A549 (cell line): ENCODE data around the gene EVX2. TPM values are rescaled to one million over a fixed set of nuclear protein-coding genes. Genes with fewer than 3 reads are reported as not detected.

Experiments used
- ATAC-seq, 2 experiments: fragments of 200-7000 bp in 1 of 2; fragments of >200 bp in 1 of 2; cut with Nextera tagmentation in 1 of 2; cut with Tn5 transposase in 1 of 2; 3 replicates each; pipeline versions ENCODE4 v1.8.0 to v1.9.1; 2018 to 2020; ENCODE audit warnings: mild to moderate bottlenecking in 1 of 2, moderate library complexity in 1 of 2
- CTCF ChIA-PET: fragments of 300-600 bp; sonication (Branson Sonifier 250); formaldehyde crosslinking; extraction: SDS; loops from one replicate; lab custom pipeline; 2021; ENCODE audit warnings: antibody characterized with exemption, inconsistent platforms; lab: Yijun Ruan, JAX
- POLR2A ChIA-PET: fragments of 350-600 bp; formaldehyde crosslinking; extraction: SDS; loops from one replicate; lab custom pipeline; 2021; ENCODE audit warnings: antibody characterized with exemption, inconsistent platforms; lab: Yijun Ruan, JAX
- DNase-seq, 2 experiments: peaks; one replicate each; pipeline versions ENCODE4 v3.0.0 to v3.0.0-alpha.2; 2011 to 2016; ENCODE audit warnings: low read depth in 1 of 2, low spot score in 1 of 2
- FAIRE-seq: peaks from 2 replicates; lab custom pipeline; 2011; peaks lifted over from hg19 to GRCh38; lab: Jason Lieb, UNC
- H3K27ac ChIP-seq, 2 experiments: fragments of >200 bp; sonication (Bioruptor Twin); formaldehyde crosslinking; 3 replicates each; pipeline ENCODE4 v1.5.1; 2016 to 2017
- H3K4me1 ChIP-seq: fragments of >200 bp; sonication (Bioruptor Twin); formaldehyde crosslinking; 3 replicates; pipeline ENCODE4 v1.6.1; 2016
- H3K4me2 ChIP-seq: fragments of >200 bp; sonication (Bioruptor Twin); formaldehyde crosslinking; 3 replicates; pipeline ENCODE4 v1.6.1; 2016
- H3K4me3 ChIP-seq: fragments of >200 bp; sonication (Bioruptor Twin); formaldehyde crosslinking; 3 replicates; pipeline ENCODE4 v1.5.1; 2016
- H3K9me3 ChIP-seq: fragments of >200 bp; sonication (Bioruptor Twin); formaldehyde crosslinking; 3 replicates; pipeline ENCODE4 v1.6.1; 2016
- CBX8 ChIP-seq: fragments of 200-600 bp; sonication (generic); IDR thresholded peaks from 2 replicates; pipeline ENCODE4 v1.6.1; 2016
- E2F6 ChIP-seq: IDR thresholded peaks from 2 replicates; pipeline ENCODE4 v1.6.1; 2012; ENCODE audit warnings: low read depth, borderline replicate concordance
- EHMT2 ChIP-seq: fragments of 200-600 bp; sonication (generic); IDR thresholded peaks from 2 replicates; pipeline ENCODE4 v1.6.1; 2016; ENCODE audit warnings: antibody characterized with exemption, low read depth, mild to moderate bottlenecking, moderate library complexity
- EP300 ChIP-seq, 2 experiments: fragments of >200 bp; sonication (Bioruptor Twin); formaldehyde crosslinking; IDR thresholded peaks; 2 replicates in 1 of 2; 3 replicates in 1 of 2; pipeline ENCODE4 v1.6.1; 2016 to 2017
- FOSB ChIP-seq: fragments of 250-450 bp; sonication (Bioruptor Pico); IDR thresholded peaks from 2 replicates; pipeline ENCODE4 v1.5.0; 2020; ENCODE audit warnings: mild to moderate bottlenecking, moderate library complexity
- FOXS1 ChIP-seq: fragments of 250-450 bp; sonication (Bioruptor Pico); IDR thresholded peaks from 2 replicates; pipeline ENCODE4 v1.5.0; 2020; ENCODE audit warnings: mild to moderate bottlenecking, moderate library complexity
- HES2 ChIP-seq: fragments of >200 bp; sonication (Bioruptor Twin); formaldehyde crosslinking; IDR thresholded peaks from 2 replicates; pipeline ENCODE4 v1.6.1; 2016
- HOXB13 ChIP-seq: fragments of 250-450 bp; sonication (Bioruptor Pico); IDR thresholded peaks from 2 replicates; pipeline ENCODE4 v1.5.0; 2020; ENCODE audit warnings: low read depth, mild to moderate bottlenecking, moderate library complexity
- HOXB5 ChIP-seq: fragments of 250-450 bp; sonication (Bioruptor Pico); IDR thresholded peaks from 2 replicates; pipeline ENCODE4 v1.5.0; 2020; ENCODE audit warnings: mild to moderate bottlenecking, moderate library complexity
- JUNB ChIP-seq: fragments of >200 bp; sonication (Bioruptor Twin); formaldehyde crosslinking; IDR thresholded peaks from 2 replicates; pipeline ENCODE4 v1.6.1; 2016
- MAZ ChIP-seq: fragments of 150-350 bp; IDR thresholded peaks from 2 replicates; pipeline ENCODE4 v1.6.1; 2014; ENCODE audit warnings: antibody characterized with exemption, low read depth, low read length, borderline replicate concordance
- NPAS2 ChIP-seq: fragments of 250-450 bp; sonication (Bioruptor Pico); IDR thresholded peaks from 2 replicates; pipeline ENCODE4 v1.8.0; 2022; ENCODE audit warnings: mild to moderate bottlenecking, moderate library complexity, borderline replicate concordance
- PHF8 ChIP-seq: fragments of 200-600 bp; sonication (generic); IDR thresholded peaks from 2 replicates; pipeline ENCODE4 v1.6.1; 2016; ENCODE audit warnings: low read depth, mild to moderate bottlenecking, antibody characterized with exemption, moderate library complexity, borderline replicate concordance
- RCOR1 ChIP-seq: fragments of 150-350 bp; IDR thresholded peaks from 2 replicates; pipeline ENCODE4 v1.6.1; 2014; ENCODE audit warnings: antibody characterized with exemption, low read length, low read depth
- RNF2 ChIP-seq: fragments of 200-600 bp; sonication (generic); IDR thresholded peaks from 2 replicates; pipeline ENCODE4 v1.6.1; 2016; ENCODE audit warnings: low read depth, mild to moderate bottlenecking, antibody characterized with exemption, moderate library complexity, borderline replicate concordance
- TFCP2L1 ChIP-seq: fragments of 250-450 bp; sonication (Bioruptor Pico); IDR thresholded peaks from 2 replicates; pipeline ENCODE4 v1.5.0; 2021; ENCODE audit warnings: mild to moderate bottlenecking
- TP53 ChIP-seq: fragments of 250-450 bp; sonication (Bioruptor Pico); IDR thresholded peaks from 2 replicates; pipeline ENCODE4 v1.5.0; 2021; ENCODE audit warnings: mild to moderate bottlenecking, moderate library complexity
- ZSCAN20 ChIP-seq: fragments of 250-450 bp; sonication (Bioruptor Pico); IDR thresholded peaks from 2 replicates; pipeline ENCODE4 v1.8.0; 2022; ENCODE audit warnings: mild to moderate bottlenecking, moderate library complexity
- WGBS: methylation state at CpG from one replicate; pipeline ENCODE4 v1.1.6; 2017; ENCODE audit errors: missing lambda C conversion rate; 5-methylcytosine and 5-hydroxymethylcytosine counted together
- polyA plus RNA-seq, 4 experiments: library from polyadenylated mRNA; depleted of rRNA in 3 of 4; stranded (reverse); fragments of >200 nt; fragmentation: RNase III in 1 of 4; extraction: RNeasy Plus Mini Kit Qiagen cat#74134 plus additional on column Dnase treatment in 1 of 4; gene quantifications; 2 replicates in 3 of 4; 3 replicates in 1 of 4; pipeline ENCODE4 v1.2.3, GENCODE V29; 2011 to 2017
- TF ChIP-seq, protein P1 (sequence below): fragments of >200 bp; sonication (Bioruptor Twin); formaldehyde crosslinking; IDR thresholded peaks from 3 replicates; pipeline ENCODE4 v1.5.1; 2016
- TF ChIP-seq, protein P2 (sequence below): fragments of 250-450 bp; sonication (Bioruptor Pico); IDR thresholded peaks from 2 replicates; pipeline ENCODE4 v1.5.0; 2021; ENCODE audit warnings: mild to moderate bottlenecking, moderate library complexity, borderline replicate concordance

The EVX2 gene
- polyA plus RNA-seq, 2 of the 4 experiments (the other 2 are of a cell fraction), result 0.03 TPM; not detected in 1

GRCh38 chr2:176089843-176090395, 6.2 kb upstream of the EVX2 start:
- H3K4me3 ChIP-seq, result no peak overlapping the region
- TF ChIP-seq JUNB (no peak), NPAS2 (no peak), HES2 (no peak), HOXB13 (CRISPR knock-in tag) (no peak), HOXB5 (CRISPR knock-in tag) (no peak), EP300 (IDR thresholded peaks at IDR 0.05) (no peak), ZSCAN20 (no peak), TFCP2L1 (CRISPR knock-in tag) (no peak), TP53 (CRISPR knock-in tag) (no peak), MAZ (no peak), EHMT2 (no peak), FOXS1 (CRISPR knock-in tag) (no peak), RCOR1 (no peak), PHF8 (no peak), FOSB (no peak), E2F6 (no peak)
- TF ChIP-seq, protein P1, sequence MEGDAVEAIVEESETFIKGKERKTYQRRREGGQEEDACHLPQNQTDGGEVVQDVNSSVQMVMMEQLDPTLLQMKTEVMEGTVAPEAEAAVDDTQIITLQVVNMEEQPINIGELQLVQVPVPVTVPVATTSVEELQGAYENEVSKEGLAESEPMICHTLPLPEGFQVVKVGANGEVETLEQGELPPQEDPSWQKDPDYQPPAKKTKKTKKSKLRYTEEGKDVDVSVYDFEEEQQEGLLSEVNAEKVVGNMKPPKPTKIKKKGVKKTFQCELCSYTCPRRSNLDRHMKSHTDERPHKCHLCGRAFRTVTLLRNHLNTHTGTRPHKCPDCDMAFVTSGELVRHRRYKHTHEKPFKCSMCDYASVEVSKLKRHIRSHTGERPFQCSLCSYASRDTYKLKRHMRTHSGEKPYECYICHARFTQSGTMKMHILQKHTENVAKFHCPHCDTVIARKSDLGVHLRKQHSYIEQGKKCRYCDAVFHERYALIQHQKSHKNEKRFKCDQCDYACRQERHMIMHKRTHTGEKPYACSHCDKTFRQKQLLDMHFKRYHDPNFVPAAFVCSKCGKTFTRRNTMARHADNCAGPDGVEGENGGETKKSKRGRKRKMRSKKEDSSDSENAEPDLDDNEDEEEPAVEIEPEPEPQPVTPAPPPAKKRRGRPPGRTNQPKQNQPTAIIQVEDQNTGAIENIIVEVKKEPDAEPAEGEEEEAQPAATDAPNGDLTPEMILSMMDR, result no peak
- TF ChIP-seq, protein P2, sequence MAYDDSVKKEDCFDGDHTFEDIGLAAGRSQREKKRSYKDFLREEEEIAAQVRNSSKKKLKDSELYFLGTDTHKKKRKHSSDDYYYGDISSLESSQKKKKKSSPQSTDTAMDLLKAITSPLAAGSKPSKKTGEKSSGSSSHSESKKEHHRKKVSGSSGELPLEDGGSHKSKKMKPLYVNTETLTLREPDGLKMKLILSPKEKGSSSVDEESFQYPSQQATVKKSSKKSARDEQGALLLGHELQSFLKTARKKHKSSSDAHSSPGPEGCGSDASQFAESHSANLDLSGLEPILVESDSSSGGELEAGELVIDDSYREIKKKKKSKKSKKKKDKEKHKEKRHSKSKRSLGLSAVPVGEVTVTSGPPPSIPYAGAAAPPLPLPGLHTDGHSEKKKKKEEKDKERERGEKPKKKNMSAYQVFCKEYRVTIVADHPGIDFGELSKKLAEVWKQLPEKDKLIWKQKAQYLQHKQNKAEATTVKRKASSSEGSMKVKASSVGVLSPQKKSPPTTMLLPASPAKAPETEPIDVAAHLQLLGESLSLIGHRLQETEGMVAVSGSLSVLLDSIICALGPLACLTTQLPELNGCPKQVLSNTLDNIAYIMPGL (CRISPR knock-in tag), result no peak
- no peak overlapping the region for H3K27ac ChIP-seq
- FAIRE-seq, result no peak
- H3K4me1 ChIP-seq, result peaks cover 7% of the 10 kb centered on the region; the same call in 1 of the 3 replicates
- ChIA-PET CTCF (interaction anchor here (2.3 kb wide), 1 partner anchor 10 kb away, joined by 13 read pairs; no protein-coding TSS in a partner anchor), POLR2A (no interaction called here)
- no peak for ATAC-seq
- H3K4me2 ChIP-seq, result no peak overlapping the region
- no peak for DNase-seq
- no peaks in the 10 kb centered on the region for H3K9me3 ChIP-seq

- POLR2A ChIA-PET, result no interaction called here
- Histone ChIP-seq H3K27ac (no peak overlapping the region), H3K9me3 (no peaks in the 10 kb centered on the region), H3K4me1 (peaks cover 7% of the 10 kb centered on the region; the same call in 1 of the 3 replicates), H3K4me3 (no peak overlapping the region)
- CTCF ChIA-PET, result interaction anchor here (0.6 to 4.8 kb wide), 14 partner anchors 9 to 838 kb away, joined by 3 to 42 read pairs (median 4); partner anchors contain the start of gene HOXD12
- FAIRE-seq, result no peak
- no peak for ATAC-seq
- 27% methylated on average over 6 of the region's 6 CpGs for WGBS
- TF ChIP-seq RNF2, result peak; percentile 96
- no peak for TF ChIP-seq TP53 (CRISPR knock-in tag)
- peak; percentile 96 for TF ChIP-seq CBX8
- TF ChIP-seq, all 56 proteins: peak for 2
- DNase-seq, result no peak
- peak overlapping the region; percentile 77; the same call in 1 of the 3 replicates for H3K4me2 ChIP-seq
Observed at GRCh38 chr2:176088937-176089842, 5.4 kb upstream of the EVX2 start.
